Activated CD4-positive, alpha-beta T cell treated with anti-CD3 and anti-CD28 coated beads, Interleukin-2, amount 50 U/mL, for 16 hours (primary cell): Measurements from ENCODE around the gene ABCG1.

Source experiments
- DNase-seq: peaks from one replicate; pipeline ENCODE4 v3.0.0-alpha.2; 2020

Gene ABCG1

DNA sequence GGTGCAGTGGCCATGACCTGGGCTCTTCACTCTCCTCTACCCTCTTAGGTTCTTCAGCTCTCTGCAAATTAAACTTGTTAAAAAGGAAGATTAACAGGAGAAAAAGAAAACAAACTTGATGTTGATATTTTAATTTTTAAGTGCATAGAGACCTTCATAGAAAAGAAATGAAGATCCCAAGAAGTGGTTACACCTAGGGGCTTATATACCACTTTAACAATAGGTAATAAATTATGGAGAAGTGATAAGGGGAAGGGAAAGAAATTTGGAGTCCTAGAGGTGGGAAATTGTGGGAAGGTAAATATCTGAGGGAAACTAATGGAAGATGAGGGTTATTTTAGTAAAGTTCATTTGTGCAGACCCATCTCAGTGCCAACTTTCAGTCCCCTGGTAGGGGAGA lies 112.7 kb downstream of the ABCG1 start:
- no peak for DNase-seq

DNA sequence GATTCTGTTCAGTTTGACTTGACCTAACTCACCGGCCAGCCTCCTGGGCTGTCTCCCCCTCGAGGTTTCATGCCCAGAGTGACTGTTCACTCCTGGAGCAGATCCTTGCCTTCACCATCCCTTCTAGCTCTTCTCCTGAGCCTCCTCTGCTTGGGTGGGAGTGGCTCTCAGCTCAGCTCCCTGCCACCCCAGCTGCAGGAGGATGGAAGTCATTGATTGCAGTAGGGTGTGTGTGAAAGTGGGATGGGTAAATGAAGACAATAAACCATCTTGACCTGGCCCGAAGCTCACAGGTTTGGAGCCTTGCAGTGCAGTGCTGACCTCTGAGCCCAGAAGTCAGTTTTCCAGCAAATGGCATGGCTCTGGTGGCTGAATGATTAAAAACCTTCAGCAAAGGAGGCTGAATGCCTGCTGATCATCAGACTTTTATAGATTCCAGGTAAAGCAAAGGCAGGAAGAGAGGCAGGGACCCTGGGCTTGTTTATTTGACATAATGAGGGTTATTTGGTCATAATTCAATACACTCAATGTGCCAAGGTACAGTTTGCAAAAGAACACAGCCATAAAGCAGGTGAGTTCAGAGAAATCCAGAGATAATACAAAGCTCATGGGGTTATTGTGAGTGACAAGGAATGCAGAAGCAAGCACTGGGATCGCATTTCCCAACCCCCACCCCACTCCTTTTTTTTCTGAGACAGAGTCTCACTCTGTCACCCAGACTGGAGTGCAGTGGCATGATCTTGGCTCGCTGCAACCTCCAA lies 113.8 kb downstream of the ABCG1 start:
- no peak for DNase-seq

DNA sequence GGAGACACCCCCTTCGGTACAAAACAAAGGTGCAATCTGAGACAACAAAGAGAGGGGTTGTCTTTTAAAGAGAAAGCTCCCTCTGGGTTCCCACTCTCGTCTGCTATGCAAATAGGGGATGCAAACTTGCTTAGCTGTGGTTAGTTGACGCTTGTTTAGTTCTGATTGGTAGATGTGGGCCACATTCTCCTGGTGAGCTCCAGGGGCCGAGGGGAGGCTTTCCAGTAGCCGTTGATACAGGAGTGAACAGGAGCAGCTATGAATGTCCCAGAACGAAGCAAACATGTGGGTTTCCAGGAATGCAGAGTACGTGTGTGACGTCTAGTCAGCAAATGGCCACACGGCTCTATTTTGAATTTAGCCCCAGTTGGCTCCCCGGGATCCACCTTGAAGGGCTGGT lies 117.1 kb downstream of the ABCG1 start:
- no peak for DNase-seq

DNA sequence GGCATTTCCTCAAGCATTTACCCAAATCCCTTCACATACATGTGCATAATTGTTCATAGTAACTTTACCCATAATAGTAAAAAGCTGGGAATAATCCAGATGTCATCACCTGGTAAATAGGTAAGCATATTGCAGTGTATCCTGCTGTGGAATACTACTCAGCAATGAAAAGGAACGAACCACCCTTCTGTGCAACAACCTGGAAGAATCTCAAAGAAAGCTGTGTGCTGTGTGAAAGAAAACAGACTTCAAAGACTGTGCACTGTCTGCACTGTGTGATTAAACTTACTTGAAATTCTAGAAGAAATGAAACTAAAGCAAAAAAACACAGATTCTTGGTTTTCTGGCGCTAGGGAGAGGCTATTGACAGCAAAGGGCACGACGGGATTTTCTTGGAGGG lies 118.3 kb downstream of the ABCG1 start:
- DNase-seq = no peak

DNA sequence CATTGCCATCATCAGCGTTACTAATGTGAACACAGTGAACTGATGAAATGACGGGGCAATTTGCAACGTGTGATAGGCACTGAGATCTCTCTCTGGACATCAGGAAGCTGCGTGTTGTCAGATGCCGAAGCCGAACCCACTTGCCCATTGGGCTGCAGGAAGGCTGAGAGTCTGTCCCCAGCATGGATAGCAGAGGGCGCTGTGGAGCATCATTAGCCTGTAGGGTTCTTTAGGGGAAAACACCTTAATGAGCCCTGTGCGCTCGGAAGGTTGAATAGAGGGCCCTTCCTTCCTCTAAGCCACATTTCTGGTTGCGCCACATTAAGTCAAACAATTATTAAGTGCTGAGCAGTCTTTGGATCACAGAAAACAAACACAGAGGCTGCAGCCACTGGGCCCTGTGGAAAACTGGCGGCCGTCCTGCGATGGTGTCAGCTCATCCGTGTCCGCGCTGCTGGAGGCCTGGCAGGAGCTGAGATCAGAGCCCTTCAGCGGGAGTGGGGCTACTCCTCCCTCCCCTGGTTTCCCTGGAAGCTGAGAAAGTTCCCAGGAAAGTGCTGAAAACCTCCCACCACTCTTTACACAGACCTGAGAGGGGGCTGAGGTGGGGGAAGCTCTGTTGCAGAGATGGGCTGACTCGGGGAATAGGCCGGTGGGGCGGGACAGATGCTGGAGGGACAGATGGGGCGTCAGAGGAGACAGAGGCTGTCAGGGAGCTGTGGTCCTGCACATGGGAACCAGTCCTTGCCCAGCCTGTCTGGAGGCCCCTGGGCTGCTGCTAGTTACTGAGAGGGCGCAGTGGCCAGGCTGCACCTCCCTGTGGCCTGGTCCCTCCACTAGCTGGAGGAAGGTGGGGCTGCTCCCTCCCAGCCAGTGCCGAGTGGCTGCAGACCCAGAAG lies 119.1 kb downstream of the ABCG1 start:
- DNase-seq = peak; percentile 71

DNA sequence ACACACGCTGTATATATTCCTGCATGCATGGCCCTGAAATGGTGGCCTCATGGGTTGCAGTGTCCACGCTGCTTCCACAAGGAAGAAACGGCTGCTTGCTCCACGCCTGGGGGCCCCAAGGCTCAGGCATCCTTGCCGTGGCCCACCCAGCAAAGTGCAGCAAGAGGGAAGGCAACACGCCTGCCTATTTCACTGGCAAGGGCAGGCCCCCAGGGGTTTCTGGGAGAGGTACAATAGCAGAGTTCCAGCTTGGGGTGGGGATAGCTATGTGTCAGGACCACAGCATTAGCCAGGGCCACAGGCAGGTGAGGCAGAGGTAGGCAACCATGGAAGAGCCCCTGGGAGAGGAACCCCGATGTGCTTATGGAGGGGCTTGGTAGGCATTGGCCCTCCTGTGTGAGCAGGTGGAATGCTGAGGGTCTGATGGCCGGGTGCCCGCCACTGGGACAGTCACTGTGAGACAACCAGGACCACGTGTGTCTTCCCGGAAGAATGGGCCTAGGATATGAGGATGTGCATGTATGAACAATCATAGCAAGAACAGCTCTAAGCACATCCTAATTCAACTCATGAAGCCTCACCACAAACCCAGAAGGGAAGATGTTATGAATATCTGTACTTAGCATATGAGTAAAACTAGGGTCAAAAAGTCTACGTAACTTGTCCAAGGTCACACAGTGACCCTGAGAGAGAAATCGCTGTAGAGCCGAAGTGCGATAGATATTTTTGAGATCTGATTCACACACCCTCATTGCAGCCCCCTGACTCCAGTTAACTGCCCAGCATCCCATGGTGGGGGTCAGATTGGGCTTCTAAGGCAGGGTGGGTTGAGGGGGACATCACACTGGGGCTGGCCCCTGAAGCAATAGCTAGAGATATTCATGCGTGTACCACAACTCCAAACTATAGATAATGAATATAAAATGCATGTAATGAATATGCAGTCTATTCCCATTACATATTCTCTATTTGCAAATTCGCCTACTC lies 120.1 kb downstream of the ABCG1 start:
- peak; percentile 79 for DNase-seq

DNA sequence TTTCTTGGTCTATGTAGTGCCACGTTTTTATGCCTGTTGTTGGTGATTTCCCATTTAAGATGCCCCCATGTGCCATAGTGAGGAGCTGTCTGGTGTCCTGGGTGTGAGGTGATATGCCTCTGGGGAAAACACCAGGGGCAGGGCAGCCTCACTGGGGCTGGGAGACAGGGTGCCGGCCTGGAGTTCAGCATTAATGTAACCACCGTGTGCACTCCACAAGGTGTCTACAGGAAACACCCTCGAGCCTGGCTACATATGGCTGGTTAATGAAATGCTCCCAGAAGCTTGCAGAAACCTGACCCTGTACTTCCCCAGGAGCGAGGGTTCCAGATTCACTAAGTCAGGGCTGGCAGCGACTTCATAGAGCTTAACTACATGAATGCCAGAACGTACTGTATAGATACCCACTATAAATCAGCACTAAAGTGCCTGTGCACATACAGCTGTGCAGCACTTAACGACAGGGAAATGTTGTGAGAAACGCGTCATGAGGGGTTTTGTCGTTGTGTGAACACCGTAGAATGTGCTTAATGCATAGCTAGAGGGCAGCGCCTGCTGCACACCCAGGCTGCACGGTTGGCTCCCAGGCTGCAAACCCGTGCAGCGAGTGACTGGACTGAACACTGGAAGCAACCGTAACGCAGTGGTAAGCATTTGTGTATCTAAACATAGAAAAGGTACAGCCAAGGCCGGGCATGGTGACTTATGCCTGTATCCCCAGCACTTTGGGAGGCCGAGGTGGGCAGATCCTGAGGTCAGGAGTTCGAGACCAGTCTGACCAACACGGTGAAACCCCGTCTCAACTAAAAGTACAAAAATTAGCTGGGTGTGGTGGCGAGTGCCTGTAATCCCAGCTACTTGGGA lies 121.5 kb downstream of the ABCG1 start:
- DNase-seq = no peak

DNA sequence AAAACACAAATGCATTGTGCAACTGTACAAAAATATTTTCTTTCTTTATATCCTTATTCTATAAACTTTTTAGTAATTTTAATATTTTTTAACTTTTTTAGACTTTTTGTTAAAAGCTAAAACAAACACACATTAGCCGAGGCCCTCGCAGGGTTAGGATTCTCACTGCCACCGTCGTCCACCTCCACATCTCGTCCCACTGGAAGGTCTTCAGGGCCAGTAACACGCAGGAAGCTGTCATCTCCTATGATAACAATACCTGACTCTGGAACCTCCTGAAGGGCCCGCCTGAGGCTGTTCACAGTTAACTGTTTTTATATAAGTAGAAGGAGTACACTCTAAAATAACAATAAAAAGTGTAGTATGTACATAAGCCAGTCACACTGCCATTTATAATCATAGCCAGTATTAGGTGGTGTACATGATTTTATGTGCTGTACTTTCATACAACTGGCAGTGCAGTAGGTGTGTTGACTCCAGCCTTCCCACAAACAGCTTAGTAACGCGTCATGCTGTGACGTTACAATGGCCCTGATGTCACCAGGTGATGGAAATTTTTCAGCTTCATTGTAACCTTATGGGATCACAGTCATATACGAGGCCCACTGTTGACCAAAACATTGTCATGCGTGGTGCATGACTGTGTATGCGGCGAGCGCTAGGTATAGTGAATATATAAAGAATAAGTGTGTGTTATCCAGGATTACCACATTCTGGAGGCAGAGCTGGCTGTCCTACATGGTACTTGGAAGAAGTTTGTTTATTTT lies 123.0 kb downstream of the ABCG1 start:
- no peak for DNase-seq

DNA sequence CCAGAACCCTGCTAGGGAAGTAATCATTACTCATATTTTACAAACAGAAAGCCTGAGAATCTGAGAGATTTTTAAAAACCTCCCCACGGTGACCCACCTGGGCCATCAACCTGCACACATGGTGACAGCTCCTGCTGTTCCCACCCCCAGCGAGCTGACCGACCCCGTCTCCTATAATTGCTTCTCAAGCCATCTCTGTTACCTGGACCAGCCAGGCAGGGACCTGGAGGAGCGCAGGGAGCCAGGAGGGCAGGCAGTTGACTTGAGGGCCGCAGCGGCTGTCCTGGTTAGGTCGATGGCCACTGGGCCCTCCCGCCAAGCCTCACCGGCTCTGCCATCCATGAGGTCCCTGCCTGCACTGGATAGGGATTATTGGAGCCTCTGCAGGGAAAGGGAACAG lies 124.2 kb downstream of the ABCG1 start:
- DNase-seq = no peak

DNA sequence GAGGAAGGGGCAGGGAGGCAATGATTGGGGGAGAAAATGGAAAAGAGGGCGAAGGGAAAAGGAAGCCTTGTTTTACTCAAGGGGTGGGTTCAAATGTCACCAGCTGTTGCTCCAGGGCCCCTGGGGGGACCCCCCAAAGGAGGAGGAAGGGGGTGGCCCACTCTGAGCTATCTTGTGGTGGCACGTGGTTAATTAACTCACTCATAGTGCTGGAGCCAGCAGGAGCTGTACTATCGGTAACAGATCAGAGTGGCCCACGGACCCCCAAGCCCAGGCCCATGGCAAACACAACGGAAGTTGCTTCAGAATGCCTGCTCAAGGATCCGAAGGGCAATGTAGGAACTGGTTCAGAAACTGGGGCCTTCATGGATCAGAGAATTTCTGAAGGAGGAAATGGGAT lies 124.6 kb downstream of the ABCG1 start:
- DNase-seq = no peak

DNA sequence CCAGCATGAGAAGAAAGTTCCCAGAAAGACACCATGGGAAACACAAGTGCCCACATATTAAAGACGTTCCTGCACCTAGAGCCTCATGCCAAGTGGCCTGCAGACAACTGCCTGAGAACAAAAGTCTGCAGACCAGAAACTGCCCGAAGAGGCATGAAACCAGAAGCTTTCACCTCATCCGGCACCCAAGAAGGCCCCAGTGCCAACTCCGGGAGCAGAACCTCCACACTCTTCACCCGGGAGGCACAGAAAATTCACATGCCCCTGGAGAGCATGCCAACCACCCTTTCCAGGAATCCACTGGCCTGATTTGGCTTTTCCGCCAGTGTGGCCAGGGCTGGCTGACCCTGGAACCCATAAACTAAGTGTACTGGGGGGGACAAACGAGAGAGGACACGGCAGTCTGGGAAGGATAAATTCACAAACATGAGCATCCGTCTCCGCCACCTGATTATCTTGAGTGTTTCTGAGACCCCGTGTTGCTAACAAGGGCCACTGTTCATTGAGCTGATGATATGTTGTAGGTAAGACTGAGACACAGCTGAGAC lies 125.1 kb downstream of the ABCG1 start:
- no peak for DNase-seq

DNA sequence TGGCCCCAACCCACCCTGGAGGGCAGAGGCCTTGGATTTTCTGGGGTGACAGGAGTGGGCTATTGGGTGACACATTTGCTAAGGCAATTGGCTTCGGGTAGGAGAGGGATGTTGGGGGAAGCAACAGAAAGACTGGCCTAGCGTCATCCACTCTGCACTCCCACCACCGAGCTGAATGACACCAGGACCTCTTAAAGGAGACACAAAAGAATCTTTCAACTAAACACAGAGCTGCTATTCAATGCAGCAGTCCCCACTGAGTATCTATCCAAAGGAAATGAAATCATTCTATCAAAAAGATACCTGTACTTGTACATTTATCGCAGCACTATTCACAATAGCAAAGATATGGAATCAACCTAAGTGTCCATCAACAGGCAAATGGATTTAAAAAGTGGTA lies 125.7 kb downstream of the ABCG1 start:
- DNase-seq = no peak

DNA sequence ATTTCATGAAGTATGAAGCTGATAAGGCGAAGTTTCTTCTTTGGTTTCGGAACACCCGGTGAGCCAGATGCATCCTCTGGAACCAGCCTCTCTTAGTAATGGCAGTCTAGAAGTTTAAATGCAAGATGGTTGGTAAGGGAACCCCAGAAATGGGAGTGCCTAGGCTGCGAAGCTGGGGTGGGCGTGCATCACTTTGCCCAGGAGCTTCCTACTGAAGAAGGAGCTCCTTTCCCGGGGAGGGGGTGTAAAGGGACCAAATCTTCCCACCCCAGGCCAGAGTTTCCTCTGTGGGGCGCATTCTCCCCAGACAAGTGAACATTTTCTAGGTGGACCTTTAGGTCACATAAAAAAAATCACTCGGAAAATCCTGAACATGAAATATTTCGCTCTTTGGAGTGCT lies 127.5 kb downstream of the ABCG1 start:
- no peak for DNase-seq
